ENCODE measurements around the gene TBL1XR1.
"Not testable (repeated sequence)": the region's sequence is repeated elsewhere in the genome, so short reads cannot be mapped to it uniquely, and the experiment has no call there.

The TBL1XR1 gene

GRCh38 chr3:177208781-177209180 is 11.5 kb upstream of the TBL1XR1 start:
- in situ Hi-C loops (cut with MboI; ENCODE audit: low sequenced_read_pairs), result no loop called here

GRCh38 chr3:177208223-177208622 is 10.9 kb upstream of the TBL1XR1 start:
- in situ Hi-C loops (cut with MboI; ENCODE audit: low sequenced_read_pairs), result no loop called here

- in situ Hi-C loops (cut with MboI; ENCODE audit: low sequenced_read_pairs), result no loop called here
Observed at GRCh38 chr3:177206936-177207335, 9.7 kb upstream of the TBL1XR1 start.

GRCh38 chr3:177203689-177204395 is 6.6 kb upstream of the TBL1XR1 start:
- in situ Hi-C loops (cut with MboI; ENCODE audit: low sequenced_read_pairs), result loop anchor here (5.0 kb wide), 1 partner anchor 148 kb away; no protein-coding TSS in a partner anchor

- in situ Hi-C loops (cut with MboI; ENCODE audit: low sequenced_read_pairs), result loop anchor here (5.0 kb wide), 1 partner anchor 149 kb away; no protein-coding TSS in a partner anchor
Observed at GRCh38 chr3:177203016-177203415, 5.7 kb upstream of the TBL1XR1 start.

GRCh38 chr3:177201700-177202397 is 4.6 kb upstream of the TBL1XR1 start:
- in situ Hi-C loops (cut with MboI; ENCODE audit: low sequenced_read_pairs), result loop anchor here (5.0 kb wide), 1 partner anchor 150 kb away; no protein-coding TSS in a partner anchor

- in situ Hi-C loops (cut with MboI; ENCODE audit: low sequenced_read_pairs), result no loop called here
Observed at GRCh38 chr3:177199206-177199760, 2.0 kb upstream of the TBL1XR1 start.

- in situ Hi-C loops (cut with MboI; ENCODE audit: low sequenced_read_pairs), result no loop called here
Observed at GRCh38 chr3:177197727-177198460, 612 bp upstream of the TBL1XR1 start.

GRCh38 chr3:177196456-177197040 is 734 bp downstream of the TBL1XR1 start:
- in situ Hi-C loops (cut with MboI; ENCODE audit: low sequenced_read_pairs), result no loop called here

GRCh38 chr3:177196008-177196455 is 1.2 kb downstream of the TBL1XR1 start:
- in situ Hi-C loops (cut with MboI; ENCODE audit: low sequenced_read_pairs), result no loop called here

- in situ Hi-C loops (cut with MboI; ENCODE audit: low sequenced_read_pairs), result no loop called here
Observed at GRCh38 chr3:177195242-177195991, 1.9 kb downstream of the TBL1XR1 start.

- in situ Hi-C loops (cut with MboI; ENCODE audit: low sequenced_read_pairs), result no loop called here
Observed at GRCh38 chr3:177194299-177194698, 3.0 kb downstream of the TBL1XR1 start.

- in situ Hi-C loops (cut with MboI; ENCODE audit: low sequenced_read_pairs), result no loop called here
Observed at GRCh38 chr3:177193688-177194268, 3.5 kb downstream of the TBL1XR1 start.

GRCh38 chr3:177193275-177193674 is 4.0 kb downstream of the TBL1XR1 start:
- in situ Hi-C loops (cut with MboI; ENCODE audit: low sequenced_read_pairs), result not testable (repeated sequence)

- in situ Hi-C loops (cut with MboI; ENCODE audit: low sequenced_read_pairs), result no loop called here
Observed at GRCh38 chr3:177190756-177191681, 6.3 kb downstream of the TBL1XR1 start.

- in situ Hi-C loops (cut with MboI; ENCODE audit: low sequenced_read_pairs), result not testable (repeated sequence)
Observed at GRCh38 chr3:177190184-177190583, 7.1 kb downstream of the TBL1XR1 start.

- in situ Hi-C loops (cut with MboI; ENCODE audit: low sequenced_read_pairs), result not testable (repeated sequence)
Observed at GRCh38 chr3:177188325-177188724, 9.0 kb downstream of the TBL1XR1 start.

GRCh38 chr3:177186306-177186705 is 11.0 kb downstream of the TBL1XR1 start:
- in situ Hi-C loops (cut with MboI; ENCODE audit: low sequenced_read_pairs), result no loop called here

Measured in HL-60/S4 (cell line).